GM21423 (cell line): ENCODE results near the gene TUT7.
"Not testable (repeated sequence)": the region's sequence is repeated elsewhere in the genome, so short reads cannot be mapped to it uniquely, and the experiment has no call there.

Experiments
- ATAC-seq: cut with Tn5 transposase; IDR thresholded peaks from one replicate; pipeline ENCODE4 v1.9.1; 2021; ENCODE audit warnings: mild to moderate bottlenecking, moderate library complexity; ENCODE audit not compliant: unreplicated experiment

The TUT7 gene, protein sequence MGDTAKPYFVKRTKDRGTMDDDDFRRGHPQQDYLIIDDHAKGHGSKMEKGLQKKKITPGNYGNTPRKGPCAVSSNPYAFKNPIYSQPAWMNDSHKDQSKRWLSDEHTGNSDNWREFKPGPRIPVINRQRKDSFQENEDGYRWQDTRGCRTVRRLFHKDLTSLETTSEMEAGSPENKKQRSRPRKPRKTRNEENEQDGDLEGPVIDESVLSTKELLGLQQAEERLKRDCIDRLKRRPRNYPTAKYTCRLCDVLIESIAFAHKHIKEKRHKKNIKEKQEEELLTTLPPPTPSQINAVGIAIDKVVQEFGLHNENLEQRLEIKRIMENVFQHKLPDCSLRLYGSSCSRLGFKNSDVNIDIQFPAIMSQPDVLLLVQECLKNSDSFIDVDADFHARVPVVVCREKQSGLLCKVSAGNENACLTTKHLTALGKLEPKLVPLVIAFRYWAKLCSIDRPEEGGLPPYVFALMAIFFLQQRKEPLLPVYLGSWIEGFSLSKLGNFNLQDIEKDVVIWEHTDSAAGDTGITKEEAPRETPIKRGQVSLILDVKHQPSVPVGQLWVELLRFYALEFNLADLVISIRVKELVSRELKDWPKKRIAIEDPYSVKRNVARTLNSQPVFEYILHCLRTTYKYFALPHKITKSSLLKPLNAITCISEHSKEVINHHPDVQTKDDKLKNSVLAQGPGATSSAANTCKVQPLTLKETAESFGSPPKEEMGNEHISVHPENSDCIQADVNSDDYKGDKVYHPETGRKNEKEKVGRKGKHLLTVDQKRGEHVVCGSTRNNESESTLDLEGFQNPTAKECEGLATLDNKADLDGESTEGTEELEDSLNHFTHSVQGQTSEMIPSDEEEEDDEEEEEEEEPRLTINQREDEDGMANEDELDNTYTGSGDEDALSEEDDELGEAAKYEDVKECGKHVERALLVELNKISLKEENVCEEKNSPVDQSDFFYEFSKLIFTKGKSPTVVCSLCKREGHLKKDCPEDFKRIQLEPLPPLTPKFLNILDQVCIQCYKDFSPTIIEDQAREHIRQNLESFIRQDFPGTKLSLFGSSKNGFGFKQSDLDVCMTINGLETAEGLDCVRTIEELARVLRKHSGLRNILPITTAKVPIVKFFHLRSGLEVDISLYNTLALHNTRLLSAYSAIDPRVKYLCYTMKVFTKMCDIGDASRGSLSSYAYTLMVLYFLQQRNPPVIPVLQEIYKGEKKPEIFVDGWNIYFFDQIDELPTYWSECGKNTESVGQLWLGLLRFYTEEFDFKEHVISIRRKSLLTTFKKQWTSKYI (N-terminal part only)

DNA sequence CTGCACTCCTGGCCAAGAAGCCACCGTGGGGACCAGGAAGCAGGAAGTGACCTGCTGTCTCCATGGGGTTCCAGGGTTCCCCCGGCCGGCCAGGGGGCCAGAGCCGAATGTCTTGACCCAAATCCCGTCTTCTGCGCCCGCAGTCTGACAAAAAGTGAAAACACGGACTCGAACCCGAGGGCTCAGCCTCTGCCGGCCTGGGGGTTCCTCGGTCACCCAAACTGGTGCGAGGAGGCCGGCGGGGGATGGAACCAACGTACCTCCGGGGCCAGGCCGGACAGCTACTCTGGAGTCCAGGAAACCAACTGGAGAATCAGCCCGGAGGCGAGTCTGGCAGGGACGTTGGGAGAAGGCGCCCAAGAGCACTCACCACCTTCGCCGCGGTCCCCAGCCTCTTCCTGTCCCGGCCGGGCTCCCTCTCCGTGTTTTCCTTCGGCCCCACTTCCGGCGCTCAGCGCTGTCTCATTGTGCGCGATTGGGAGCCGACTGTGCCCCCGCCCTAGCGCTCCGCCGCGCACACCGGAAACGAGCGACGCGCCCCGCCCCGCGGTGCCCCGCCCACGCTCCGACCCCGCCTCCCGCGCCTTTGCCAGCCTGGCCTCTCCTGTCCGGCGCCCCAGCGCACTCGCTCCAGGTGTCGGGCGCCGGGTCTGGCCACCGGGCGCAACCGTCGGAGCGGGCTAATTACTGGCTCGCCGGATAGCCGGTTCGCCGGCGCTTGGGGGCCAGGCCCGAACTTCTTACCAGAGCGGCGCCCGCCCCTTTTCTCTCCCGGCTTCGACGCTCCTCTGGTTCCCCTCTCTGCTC lies at the start of gene TUT7:
TSS of gene TUT7 (minus strand) at position 400 of the 807 bp plus-strand sequence. CDS start 1,211 bp downstream, outside the sequence.
- ATAC-seq = peak; percentile 77

DNA sequence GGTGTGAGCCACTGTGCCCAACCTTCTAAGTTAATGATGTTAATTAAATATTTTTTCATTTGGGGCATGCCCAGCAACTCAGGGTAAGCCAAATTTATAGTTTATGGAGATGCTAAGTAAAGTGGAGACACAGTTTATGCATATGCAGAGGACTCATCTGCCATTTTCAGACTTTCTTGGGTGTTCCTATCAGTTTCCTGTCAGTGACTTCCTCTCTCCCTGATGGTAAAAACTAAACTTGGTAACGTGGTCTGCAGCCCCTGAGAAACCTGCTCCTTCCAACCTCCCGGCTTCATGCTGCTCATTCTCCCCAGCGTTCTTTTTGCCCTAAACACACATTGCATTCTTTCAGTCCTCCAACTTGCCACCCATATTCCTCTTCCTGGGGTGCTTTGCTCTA lies 48.4 kb upstream of the TUT7 start:
- no peak for ATAC-seq

DNA sequence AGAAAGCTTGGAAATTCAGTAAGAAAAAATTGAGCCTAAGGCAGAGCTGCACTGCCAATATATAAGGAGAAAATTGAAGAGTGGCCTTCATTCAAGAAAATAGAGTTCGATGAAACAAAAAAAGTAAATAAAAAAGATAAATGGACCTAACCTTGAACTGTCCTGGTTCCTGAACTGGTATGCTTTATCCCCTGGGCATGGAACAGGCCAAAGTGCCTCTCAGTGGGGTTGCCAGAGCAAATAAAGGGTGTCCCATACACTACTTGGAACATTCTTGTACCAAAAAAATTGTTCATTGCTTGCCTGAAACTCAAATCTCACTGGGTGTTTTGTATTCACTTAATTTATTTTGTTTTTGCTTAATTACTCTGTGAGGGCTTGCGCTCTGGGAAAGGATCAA lies 42.2 kb upstream of the TUT7 start:
- ATAC-seq = no peak

DNA sequence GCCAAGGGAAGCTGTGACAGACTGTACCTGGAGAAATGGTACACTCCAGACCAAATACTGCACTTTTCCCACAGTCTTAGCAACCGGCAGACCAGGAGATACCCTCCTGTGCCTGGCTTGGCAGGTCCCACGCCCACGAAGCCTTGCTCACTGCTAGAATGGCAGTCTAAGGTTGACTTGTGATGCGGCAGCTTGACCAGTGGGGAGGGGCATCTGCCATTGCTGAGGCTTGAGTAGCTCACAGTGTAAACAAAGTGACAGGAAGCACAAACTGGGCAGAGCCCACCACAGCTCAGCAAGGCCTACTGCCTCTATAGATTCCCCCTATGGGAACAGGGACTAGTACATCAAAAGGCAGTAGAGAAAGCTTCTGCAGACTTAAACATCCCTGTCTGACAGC lies 36.0 kb upstream of the TUT7 start:
- not testable (repeated sequence) for ATAC-seq

DNA sequence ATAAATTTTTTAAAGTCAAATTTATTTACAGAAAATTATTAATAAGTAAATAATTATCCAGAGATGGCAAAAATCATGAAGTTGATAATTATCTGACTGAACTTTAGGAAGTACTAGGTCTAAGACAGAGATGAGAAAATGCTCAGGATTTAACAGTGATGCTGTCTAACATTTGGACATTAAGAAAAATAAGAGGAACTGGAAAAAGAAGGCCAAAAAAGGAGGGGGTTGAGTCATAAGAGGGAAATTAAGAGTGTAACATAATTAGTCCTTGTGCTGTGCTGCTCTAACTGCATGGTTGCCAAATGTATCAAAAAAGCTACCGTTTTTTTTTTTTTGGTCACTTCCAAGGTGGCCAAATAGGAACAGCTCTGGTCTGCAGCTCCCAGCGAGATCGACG lies 35.4 kb upstream of the TUT7 start:
- no peak for ATAC-seq

DNA sequence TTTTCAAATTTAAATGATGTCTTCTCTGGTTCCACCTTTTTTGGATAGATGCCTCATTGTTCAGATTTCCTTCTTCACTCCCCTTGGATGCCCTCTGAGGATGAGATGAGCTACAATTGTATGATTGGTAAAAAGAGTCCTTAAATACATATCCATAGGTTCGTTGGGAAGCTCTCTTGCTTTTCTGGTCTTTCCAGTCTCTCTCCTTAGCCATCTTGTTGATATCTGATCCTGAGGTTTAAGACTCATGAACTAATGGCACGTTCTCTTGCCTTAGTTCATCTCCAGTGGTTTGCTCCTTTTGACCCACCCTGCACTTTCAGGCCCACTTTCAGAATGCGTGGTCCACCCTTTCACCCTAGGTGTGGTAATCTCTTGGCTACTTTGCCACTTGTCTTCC lies 33.2 kb upstream of the TUT7 start:
- ATAC-seq = no peak

DNA sequence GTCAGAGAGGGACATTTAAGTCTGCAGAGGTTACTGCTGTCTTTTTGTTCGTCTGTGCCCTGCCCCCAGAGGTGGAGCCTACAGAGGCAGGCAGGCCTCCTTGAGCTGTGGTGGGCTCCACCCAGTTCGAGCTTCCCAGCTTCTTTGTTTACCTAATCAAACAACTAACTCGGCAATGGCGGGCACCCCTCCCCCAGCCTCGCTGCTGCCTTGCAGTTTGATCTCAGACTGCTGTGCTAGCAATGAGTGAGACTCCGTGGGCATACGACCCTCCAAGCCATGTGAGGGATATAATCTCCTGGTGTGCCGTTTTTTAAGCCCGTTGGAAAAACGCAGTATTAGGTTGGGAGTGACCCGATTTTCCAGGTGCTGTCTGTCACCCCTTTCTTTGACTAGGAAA lies 28.8 kb upstream of the TUT7 start:
- ATAC-seq = not testable (repeated sequence)

DNA sequence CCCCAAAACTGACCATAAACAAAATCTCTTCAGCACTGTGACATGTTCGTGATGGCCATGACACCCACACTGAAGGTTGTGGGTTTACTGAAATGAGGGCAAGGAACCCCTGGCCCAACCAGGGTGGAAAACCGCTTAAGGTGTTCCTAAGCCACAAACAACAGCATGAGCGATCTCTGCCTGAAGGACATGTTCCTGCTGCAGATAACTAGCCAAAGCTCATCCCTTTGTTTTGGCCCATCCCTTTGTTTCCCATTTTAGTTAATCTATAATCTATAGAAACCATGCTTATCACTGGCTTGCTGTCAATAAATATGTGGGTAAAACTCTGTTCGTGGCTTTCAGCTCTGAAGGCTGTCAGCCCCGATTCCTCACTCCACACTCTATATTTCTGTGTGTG lies 21.8 kb upstream of the TUT7 start:
- ATAC-seq = no peak

DNA sequence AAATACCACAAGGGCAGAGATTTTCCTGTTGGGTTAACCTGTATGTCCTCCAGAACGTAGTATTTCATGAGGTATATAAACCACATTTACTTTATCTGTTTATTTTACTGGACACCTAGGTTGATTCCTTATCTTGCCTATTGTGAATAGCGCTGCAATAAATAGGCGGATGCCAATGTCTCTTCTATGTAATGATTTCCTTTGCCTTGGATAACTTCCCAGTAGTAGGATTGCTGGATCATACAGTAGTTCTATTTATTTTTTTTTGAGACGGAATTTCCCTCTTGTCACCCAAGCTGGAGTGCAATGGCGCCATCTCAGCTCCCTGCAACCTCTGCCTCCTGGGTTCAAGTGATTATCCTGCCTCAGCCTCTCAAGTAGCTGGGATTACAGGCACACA lies 15.6 kb upstream of the TUT7 start:
- no peak for ATAC-seq

DNA sequence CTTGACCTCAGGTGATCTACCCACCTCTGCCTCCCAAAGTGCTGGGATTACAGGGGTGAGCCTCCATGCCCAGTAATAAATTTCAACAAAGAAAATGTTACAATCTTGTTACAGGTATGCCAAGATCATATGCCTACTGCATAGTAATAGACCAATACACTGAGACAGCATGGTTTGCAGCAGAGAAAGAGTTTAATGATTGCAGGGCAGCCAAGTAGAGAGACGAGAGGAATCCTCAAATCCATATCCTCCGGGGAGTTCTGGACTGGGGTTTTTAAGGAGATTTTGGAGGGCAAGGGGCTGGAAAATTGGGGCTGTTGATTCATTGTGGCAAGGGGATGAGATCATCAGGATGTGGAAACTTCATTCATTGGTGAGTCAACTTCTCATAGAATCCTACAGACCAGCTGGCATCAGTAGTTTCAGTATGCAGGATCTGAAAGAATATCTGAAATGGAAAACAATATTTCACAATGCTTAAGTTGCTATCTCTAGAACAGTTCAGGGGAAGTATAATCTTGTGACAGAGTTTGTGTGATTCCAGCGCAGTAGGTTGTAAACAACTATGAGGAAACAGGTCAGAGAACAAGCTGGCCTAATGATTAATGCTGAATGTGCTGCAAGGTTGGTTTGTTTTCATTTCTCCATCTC lies 14.8 kb upstream of the TUT7 start:
- ATAC-seq = no peak

DNA sequence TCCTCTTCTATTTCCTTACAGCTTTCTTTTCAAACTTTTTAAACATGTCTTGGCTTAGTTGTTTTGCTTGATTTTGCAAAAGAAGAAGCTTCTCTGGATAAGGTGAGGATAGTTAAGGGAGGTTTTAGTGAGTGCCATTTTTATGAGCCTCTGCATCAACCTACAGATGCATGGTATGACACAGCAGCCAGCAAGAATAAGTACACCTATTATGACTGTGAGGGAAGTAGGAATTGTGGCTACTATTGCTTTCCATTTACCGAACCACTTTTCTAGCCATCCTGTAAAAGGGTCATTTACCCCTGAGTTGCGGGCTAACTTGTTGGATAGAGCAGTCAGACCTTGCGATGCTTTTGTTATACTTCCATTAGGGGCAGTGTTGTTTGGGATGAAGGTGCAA lies 7.0 kb upstream of the TUT7 start:
- no peak for ATAC-seq

DNA sequence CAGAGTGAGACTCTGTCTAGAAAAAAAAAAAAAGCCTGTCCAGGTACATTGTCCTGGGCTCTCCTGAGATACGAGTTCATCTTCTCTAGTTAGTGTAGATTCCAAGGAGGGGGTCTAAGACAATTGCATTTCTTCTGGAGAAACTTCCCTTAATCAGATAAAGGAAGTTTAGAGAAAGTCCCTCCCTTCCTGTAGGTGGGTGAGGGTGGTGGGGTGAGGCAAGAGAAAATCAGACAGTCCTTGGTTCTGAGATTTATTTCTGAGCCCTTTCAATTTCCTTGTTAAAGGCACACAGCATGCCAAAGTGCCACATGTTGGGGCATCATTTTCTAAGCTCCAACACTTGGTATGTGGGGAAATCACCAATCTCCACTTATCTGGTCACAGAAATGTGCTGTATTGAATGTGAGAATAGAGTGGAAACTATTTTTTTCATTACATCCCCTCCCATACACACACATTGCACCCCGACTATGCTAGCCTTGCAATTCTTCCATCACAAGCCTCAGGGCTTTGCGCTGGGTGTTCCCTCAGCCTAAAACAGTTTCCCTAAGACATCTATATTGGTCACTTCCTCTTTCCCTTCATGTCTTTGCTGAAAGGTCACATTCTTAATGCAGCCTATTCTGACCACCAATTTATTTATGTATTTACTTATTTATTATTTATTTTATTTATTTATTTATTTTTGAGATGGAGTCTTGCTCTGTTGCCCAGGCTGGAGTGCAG lies 5.1 kb upstream of the TUT7 start:
- no peak for ATAC-seq

DNA sequence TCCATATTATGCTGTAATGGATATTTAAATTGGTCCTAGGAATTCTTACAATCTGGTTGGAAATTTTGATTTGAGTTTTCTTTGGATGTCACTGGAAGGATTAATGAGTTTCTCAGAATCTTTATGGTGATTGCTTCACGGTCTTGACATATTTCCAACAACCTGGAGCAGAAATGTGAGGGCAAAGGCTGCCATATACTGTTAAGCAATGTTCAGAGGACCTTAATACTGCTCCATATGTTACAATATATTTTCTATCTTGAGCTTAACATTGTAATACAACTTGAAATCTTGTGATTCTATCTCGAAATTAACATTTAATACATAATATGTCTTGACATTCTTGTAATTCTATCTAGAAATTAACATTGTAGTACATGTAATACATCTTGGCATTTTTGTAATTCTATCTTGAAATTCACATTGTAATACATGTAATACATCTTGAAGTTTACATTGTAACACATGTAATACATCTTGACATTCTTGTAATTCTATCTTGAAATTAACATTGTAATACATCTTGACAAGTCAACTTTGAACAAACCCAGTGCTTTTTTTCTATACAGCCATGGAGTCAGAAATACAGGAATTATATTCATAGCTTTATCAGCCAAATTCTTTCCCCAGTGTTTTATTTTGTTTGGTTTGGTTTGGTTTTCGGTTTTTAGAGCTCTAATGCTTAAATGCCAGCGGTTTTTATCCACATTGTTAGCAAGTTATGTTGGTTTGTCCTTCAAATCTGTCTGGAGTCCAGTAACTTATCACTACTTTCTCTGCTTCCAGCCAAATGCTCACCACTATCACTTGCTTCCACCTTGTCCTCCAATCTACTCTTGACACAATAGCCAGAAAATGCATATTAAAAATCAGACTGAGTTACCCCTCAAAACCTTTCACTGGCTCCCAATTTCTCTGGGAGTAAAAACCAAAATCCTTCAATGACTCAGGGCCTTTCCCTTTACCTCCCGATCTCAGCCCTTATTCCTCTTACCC lies 3.0 kb upstream of the TUT7 start:
- ATAC-seq = no peak

DNA sequence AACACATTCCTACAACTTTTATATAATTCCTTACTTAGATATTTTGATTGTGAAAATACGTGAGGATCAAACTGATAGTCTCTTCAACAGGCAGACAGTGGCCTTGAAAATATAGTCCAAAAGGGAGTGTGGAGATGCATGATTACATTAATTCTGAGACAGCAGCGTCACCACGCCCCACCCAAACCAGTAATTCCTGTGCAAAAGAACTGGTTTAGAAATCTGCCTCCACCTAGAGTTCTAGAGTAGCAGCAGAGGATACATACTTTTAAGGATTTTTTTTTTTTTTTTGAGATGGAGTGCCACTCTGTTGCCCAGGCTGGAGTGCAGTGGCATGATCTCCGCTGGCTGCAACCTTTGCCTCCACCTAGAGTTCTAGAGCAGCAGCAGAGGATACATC lies 1.6 kb upstream of the TUT7 start:
- ATAC-seq = no peak

DNA sequence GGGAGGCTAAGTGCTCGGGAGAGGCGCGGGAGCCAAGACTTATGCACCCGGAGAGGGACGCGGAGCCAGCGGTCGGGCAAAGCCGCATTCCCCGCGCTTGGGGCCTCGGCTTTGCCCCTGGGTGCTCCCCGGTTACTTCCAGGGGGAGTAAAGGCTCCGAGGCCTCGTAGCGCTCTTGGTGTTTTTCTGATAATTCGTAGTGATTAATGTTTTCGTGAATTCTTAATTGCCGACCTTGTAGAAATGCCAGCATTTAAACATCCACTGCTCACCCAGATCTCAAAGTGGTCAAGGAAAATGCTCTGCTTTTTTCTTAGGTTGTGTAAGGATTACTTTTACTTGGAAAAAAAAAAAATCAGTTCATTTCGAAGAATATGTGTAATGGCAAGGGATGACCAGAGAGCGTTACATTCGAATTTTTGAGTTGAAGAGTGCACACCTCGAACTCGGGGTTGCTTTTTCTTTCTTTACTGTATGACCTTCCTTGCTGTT lies 654 bp upstream of the TUT7 start:
- ATAC-seq = no peak

DNA sequence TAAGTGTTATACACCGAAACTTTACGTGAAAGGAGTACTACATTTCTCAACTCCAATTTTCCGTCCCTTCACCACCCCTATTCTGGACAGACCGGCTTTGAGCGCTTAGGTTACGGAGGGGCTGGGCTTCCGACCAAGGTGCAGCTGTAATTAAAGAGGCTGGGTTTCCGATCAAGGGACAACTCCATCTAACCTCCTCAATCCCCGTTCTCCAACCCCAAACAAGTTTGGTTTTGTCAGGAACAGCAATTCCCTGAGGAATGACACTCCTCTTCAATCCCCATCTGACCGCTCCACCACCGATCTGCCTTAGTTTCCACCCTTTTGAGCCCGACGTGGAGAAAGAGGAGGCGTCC lies 577 bp downstream of the TUT7 start:
- ATAC-seq = no peak

DNA sequence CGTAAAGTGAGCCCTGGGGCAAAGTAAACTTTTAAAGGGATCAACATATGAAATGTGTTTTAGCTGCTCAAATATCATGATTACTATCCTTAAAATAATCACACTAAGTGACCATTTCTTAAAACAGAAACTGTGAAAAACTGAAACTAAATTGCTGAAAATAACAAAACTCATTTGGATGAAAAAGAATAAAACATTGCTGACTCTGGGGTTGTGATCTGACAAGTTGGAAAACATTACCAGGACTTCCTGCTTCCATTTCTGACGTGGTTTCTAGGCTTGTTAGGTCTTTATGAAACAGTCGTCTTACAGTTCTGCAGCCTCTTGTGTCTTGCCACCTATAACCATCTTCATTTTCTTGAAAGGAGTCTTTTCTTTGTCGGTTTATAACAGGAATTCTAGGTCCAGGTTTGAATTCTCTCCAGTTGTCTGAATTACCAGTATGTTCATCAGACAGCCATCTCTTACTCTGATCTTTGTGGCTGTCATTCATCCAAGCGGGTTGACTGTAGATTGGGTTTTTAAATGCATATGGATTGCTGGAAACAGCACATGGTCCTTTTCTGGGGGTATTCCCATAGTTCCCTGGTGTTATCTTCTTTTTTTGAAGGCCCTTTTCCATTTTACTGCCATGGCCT lies 1.7 kb downstream of the TUT7 start:
- no peak for ATAC-seq
